Effector memory CD4-positive, alpha-beta T cell (primary cell): ENCODE measurements around the gene TNNT2.

Source experiments
- DNase-seq, 3 donors: peaks; one replicate each; pipeline ENCODE4 v3.0.0-alpha.2; 2020
- H3K27ac ChIP-seq: 2 replicates; pipeline ENCODE4 v1.7.0; 2013; ENCODE audit warnings: mild to moderate bottlenecking, low read length, moderate library complexity; ENCODE audit not compliant: insufficient read depth, poor library complexity, severe bottlenecking
- H3K27me3 ChIP-seq: replicated peaks from 2 replicates; pipeline ENCODE4 v1.7.0; 2013; ENCODE audit warnings: mild to moderate bottlenecking, low read length; ENCODE audit not compliant: insufficient read depth, control insufficient read depth, poor library complexity, severe bottlenecking
- H3K36me3 ChIP-seq: 2 replicates; pipeline ENCODE4 v1.7.0; 2013; ENCODE audit warnings: mild to moderate bottlenecking, low read length, moderate library complexity; ENCODE audit not compliant: control insufficient read depth, insufficient read depth
- H3K4me1 ChIP-seq: 2 replicates; pipeline ENCODE4 v1.7.0; 2013; ENCODE audit warnings: low read length, mild to moderate bottlenecking; ENCODE audit not compliant: control insufficient read depth, insufficient read depth, poor library complexity, severe bottlenecking
- H3K4me3 ChIP-seq: 2 replicates; pipeline ENCODE4 v1.7.0; 2013; ENCODE audit warnings: low read length, low read depth, mild to moderate bottlenecking; ENCODE audit not compliant: insufficient read depth, poor library complexity, severe bottlenecking
- H3K9me3 ChIP-seq: 2 replicates; pipeline ENCODE4 v1.7.0; 2013; ENCODE audit warnings: mild to moderate bottlenecking, low read length, moderate library complexity; ENCODE audit not compliant: control insufficient read depth

TNNT2 gene

DNA sequence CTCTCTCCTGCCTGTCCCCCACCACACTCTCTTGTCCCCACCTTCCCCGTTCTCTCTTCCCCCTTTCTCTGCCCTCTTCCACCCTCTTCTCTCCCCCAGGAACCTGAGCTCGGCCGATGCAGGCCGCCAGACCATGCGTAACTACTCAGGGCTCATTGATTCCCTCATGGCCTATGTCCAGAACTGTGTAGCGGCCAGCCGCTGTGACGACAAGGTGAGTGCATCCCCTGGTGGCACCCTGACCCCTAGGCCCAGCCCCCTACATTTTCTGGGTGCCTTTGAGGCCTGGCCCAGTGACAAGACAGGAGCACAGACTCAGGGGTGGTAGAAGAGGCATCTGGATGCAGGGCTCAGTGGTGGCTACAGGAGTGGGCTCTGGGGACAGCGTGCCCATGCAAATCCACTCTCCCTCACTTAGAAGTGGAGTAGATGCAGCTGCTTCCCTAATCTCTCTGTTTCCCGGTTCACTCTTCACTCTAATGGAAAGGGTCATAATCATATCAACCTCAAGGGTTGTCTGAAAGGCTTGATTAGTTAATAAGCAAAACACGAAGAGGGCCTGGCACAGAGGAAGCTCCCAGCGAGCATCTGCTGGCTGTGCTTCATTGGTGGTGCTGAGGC, 57.2 kb downstream of the TNNT2 start:
- H3K36me3 ChIP-seq, result no peaks in the 10 kb centered on the region
- DNase-seq, result no peak
- no peaks in the 10 kb centered on the region for H3K9me3 ChIP-seq
- no peak overlapping the region for H3K4me3 ChIP-seq
- no peaks in the 10 kb centered on the region for H3K27me3 ChIP-seq
- H3K27ac ChIP-seq, result no peak overlapping the region
- H3K4me1 ChIP-seq, result no peaks in the 10 kb centered on the region

DNA sequence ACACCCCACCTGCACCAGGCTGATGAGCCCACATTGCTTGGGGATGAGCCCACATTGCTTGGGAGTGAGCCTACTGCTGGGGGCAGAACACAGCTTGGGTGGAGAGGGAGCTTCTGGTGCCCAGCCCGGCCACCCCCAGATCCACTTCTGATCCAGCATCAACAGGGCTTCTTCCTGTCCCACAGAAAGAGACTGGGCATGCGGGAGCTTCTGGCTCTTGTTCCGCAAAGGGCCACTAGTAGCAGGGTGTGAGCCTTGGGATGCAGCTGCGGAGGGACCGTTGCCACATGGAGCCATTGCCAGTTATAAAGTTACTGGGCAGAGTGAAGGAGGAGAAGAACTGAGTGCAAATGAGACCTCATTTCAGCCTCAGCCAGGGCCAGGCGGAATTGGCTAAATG, 57.8 kb downstream of the TNNT2 start:
- H3K36me3 ChIP-seq, result no peaks in the 10 kb centered on the region
- no peak overlapping the region for H3K4me3 ChIP-seq
- no peaks in the 10 kb centered on the region for H3K9me3 ChIP-seq
- no peaks in the 10 kb centered on the region for H3K4me1 ChIP-seq
- H3K27me3 ChIP-seq, result no peaks in the 10 kb centered on the region
- no peak overlapping the region for H3K27ac ChIP-seq
- DNase-seq, result no peak

DNA sequence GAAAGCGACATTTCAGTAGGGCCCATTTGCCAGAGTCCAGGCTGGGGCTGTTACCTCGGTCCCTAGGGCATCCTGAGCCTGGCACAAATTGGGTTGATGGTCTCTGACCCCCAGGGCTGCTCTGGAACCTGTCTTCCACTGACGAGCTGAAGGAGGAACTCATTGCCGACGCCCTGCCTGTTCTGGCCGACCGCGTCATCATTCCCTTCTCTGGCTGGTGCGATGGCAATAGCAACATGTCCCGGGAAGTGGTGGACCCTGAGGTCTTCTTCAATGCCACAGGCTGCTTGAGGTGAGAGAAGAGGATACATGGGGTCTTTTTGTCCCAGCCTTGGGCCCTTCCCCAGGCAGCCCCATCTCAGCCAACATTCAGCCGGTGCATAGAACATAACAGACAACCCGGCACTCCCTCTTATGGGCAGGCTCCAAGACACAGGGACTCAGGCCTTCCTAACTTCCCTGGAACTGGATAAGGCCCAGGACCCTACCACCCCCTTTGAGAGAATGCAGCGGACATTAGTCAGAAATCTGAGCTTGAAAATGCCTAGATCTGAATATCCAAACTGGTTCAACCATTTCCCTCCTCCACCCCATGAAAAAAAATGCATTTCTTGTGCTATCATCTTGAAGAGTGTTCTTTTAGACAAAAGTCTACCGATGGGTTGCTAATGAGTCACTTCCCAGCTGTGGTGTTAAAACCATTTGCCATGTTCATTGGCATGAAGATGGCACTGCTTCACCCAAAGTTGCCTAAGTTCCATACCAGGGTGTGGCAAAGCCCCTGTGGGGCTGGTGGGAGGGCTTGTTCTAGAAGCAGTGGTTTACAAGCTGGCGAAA, 58.8 kb downstream of the TNNT2 start:
- Histone ChIP-seq H3K27me3 (no peaks in the 10 kb centered on the region), H3K4me1 (no peaks in the 10 kb centered on the region), H3K27ac (no peak overlapping the region), H3K36me3 (no peaks in the 10 kb centered on the region), H3K9me3 (no peaks in the 10 kb centered on the region), H3K4me3 (no peak overlapping the region)
- no peak for DNase-seq

DNA sequence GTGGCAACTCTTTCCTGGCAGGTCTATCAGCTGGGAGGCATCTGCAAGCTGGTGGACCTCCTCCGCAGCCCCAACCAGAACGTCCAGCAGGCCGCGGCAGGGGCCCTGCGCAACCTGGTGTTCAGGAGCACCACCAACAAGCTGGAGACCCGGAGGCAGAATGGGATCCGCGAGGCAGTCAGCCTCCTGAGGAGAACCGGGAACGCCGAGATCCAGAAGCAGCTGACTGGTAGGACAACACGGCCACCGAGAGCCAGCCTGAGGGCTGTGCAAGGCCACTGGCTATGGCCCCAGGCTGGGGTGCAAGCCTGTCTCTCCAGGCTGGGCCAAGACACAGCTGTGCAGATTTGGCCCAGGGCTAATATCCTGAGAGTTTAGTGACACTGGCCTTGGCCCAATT, 59.9 kb downstream of the TNNT2 start:
- Histone ChIP-seq H3K27me3 (no peaks in the 10 kb centered on the region), H3K27ac (no peak overlapping the region), H3K4me1 (no peaks in the 10 kb centered on the region), H3K36me3 (no peaks in the 10 kb centered on the region), H3K4me3 (no peak overlapping the region), H3K9me3 (no peaks in the 10 kb centered on the region)
- DNase-seq, result no peak

DNA sequence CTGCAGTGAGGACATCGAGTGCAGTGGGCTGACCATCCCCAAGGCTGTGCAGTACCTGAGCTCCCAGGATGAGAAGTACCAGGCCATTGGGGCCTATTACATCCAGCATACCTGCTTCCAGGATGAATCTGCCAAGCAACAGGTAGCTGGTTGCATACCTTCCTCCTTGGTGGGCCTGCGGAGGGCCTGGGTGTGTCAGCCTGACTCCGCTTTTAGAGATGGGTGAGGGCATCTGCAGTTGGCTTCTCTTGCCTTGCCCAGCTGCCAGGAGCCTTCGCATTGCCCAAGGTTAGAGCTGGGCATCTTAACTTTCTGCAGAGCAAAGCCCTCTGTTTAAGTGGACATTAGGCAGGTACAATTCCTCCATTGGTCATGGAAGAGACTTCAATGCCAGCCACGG, 60.9 kb downstream of the TNNT2 start:
- Histone ChIP-seq H3K4me1 (no peaks in the 10 kb centered on the region), H3K36me3 (no peaks in the 10 kb centered on the region), H3K27me3 (no peaks in the 10 kb centered on the region), H3K4me3 (no peak overlapping the region), H3K9me3 (no peaks in the 10 kb centered on the region), H3K27ac (no peak overlapping the region)
- no peak for DNase-seq

DNA sequence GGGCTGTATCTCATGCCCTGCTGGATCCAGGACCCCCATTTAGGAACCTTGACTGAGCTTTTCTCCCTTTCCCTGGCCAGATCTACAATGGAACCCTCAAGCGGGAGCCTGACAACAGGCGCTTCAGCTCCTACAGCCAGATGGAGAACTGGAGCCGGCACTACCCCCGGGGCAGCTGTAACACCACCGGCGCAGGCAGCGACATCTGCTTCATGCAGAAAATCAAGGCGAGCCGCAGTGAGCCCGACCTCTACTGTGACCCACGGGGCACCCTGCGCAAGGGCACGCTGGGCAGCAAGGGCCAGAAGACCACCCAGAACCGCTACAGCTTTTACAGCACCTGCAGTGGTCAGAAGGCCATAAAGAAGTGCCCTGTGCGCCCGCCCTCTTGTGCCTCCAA, 64.4 kb downstream of the TNNT2 start:
- no peaks in the 10 kb centered on the region for H3K9me3 ChIP-seq
- H3K27ac ChIP-seq, result no peak overlapping the region
- H3K4me1 ChIP-seq, result no peaks in the 10 kb centered on the region
- no peak overlapping the region for H3K4me3 ChIP-seq
- H3K27me3 ChIP-seq, result no peaks in the 10 kb centered on the region
- no peaks in the 10 kb centered on the region for H3K36me3 ChIP-seq
- DNase-seq, result no peak

DNA sequence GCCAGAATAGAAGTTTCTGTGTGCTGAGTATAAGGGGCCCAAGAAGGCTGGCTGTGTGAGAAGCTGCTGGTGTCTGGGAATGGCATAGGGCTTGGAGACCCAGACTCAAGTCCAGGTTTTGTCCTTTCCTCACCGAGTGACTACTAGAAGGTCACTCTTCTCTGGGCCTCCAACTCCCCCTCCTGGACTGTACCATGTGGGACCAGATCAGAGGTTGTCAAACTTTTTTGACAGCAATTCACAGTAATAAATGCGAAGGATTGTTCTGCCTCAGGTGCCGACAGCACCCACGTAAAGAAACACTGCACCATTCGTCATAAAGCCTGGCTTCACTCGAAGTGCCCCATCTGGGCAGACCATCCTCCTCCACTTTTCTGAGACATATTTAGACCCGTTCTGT, 65.2 kb downstream of the TNNT2 start:
- DNase-seq, result no peak
- H3K4me1 ChIP-seq, result no peaks in the 10 kb centered on the region
- no peak overlapping the region for H3K27ac ChIP-seq
- H3K9me3 ChIP-seq, result no peaks in the 10 kb centered on the region
- no peaks in the 10 kb centered on the region for H3K36me3 ChIP-seq
- no peak overlapping the region for H3K4me3 ChIP-seq
- no peaks in the 10 kb centered on the region for H3K27me3 ChIP-seq

DNA sequence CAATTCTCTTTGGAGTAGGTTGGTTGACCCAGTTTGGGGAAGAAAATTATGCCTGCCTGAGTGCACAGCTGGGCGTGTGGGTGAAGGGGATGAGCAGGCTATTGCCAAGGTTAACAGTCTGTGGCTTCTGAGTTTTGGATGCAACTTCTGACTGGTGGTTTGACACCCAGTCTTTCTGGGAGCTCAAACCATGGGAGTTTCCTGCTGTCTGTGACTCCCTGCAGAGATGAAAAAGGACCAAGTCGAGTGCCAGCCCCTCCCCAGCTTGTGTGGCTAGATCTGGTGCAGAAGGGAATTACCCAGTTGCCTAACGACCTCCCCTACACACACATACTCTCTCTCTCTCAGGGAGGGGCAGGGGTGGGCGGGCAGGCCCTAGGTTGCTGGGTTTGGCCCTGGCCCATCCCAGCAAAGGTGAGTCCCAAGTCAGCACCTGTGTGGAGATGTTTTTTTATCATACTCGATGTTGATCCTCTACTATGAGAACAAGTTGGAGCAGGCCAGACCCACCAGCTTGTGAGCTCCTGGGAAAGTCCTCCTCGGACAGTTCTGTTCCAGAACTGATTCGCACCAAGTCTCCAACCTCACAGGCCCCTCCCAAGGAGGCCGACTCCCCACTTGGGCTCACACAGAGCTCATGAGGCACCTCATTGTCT, 66.0 kb downstream of the TNNT2 start:
- no peaks in the 10 kb centered on the region for H3K27me3 ChIP-seq
- no peak overlapping the region for H3K4me3 ChIP-seq
- H3K36me3 ChIP-seq, result no peaks in the 10 kb centered on the region
- H3K4me1 ChIP-seq, result no peaks in the 10 kb centered on the region
- H3K9me3 ChIP-seq, result no peaks in the 10 kb centered on the region
- H3K27ac ChIP-seq, result no peak overlapping the region
- DNase-seq, result no peak

DNA sequence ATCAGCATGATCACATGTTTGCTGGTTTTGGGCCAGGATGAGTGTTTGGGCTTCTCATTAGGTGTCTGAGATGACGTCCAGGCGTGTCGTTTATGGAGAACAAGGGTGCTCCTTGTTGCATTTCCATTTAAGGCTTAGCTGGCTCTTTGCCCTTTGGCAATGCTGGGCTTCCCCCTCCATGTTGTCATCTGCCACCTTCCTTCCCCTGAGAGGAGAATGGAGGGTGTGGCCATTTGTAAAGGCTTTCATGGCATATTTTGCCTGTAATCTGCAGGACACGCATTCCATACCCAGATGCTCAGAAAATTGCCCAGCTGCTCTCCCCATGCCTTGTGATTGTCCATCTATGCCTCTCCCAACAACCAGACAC, 66.5 kb downstream of the TNNT2 start:
- H3K36me3 ChIP-seq, result no peaks in the 10 kb centered on the region
- no peak overlapping the region for H3K4me3 ChIP-seq
- no peaks in the 10 kb centered on the region for H3K9me3 ChIP-seq
- no peaks in the 10 kb centered on the region for H3K4me1 ChIP-seq
- H3K27ac ChIP-seq, result no peak overlapping the region
- DNase-seq, result no peak
- H3K27me3 ChIP-seq, result no peaks in the 10 kb centered on the region
